HG03139 (cell line): ENCODE results near the gene PRR14.
A peak's percentile ranks its signal among the peaks of the same experiment; 100 is the strongest.

Experiments used
- ATAC-seq: cut with Tn5 transposase; IDR thresholded peaks from one replicate; pipeline ENCODE4 v1.9.1; 2021; ENCODE audit not compliant: unreplicated experiment

PRR14 gene

GRCh38 chr16:30658731-30659506 is 8.2 kb downstream of the PRR14 start:
- ATAC-seq = peak; percentile 17

DNA sequence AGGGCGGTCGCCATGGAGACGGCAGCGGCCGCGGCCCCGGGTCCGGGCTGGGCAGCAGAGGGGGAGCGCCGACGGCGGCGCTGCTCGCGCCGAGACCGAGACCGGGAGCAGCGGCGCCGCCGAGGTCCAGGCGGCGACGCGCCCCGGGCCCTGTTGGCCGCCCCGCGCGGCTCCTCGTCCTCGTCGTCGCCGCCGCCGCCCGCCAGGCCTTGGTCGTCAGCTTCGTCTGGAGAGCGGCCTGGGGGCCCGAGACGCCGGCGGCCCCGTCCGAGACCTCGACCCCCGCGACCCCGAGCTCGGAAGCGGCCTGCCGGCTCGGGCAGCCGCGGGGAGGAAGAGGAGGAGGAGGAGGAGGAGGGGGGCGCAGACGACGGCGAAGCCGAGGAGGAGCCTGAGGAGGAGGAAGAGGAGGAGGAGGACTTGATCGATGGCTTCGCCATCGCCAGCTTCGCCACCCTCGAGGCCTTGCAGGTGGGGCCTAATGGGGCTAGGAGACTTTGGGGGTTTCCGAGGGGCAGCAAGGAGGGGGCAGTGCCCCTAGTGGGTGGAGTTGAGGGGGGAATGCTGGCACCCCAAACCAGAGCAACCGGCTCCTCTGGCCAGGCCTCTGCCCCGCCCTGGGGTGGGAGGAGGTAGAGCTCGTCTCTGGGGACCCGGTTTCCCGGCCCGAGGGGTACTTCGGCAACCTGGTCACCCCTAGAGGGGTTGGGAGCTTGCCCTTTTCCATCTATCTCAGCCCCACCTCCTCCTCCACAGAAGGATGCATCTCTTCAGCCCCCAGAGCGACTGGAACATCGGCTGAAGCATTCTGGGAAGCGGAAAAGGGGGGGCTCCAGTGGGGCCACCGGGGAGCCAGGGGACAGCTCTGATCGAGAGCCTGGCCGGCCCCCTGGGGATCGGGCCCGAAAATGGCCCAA is 9.0 kb downstream of the PRR14 start:
- no peak for ATAC-seq

- no peak for ATAC-seq
These were observed 9.9 kb downstream of the PRR14 start for GRCh38 chr16:30660424-30661261.

DNA sequence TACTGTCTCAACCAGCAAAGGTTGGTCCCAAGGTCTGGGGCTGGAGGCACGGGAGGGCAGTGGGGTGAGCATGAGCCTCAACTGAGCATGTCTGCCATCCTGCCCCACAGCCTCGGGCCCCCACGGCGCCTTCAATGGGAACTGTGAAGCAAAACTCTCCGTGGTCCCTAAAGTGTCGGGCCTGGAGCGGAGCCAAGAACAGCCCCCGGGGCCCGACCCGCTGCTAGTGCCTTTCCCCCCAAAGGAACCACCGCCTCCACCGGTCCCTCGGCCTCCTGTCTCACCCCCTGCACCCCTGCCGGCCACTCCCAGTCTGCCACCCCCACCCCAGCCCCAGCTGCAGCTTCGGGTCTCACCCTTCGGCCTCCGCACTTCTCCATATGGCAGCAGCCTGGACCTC is 11.7 kb downstream of the PRR14 start:
- ATAC-seq = no peak

GRCh38 chr16:30663038-30663437 is 12.3 kb downstream of the PRR14 start:
- ATAC-seq = no peak

- ATAC-seq = no peak
These were observed 13.1 kb downstream of the PRR14 start for GRCh38 chr16:30663820-30664219.

- ATAC-seq = no peak
These were observed 13.9 kb downstream of the PRR14 start for GRCh38 chr16:30664616-30665109.

GRCh38 chr16:30665155-30665829 is 14.5 kb downstream of the PRR14 start:
- no peak for ATAC-seq

DNA sequence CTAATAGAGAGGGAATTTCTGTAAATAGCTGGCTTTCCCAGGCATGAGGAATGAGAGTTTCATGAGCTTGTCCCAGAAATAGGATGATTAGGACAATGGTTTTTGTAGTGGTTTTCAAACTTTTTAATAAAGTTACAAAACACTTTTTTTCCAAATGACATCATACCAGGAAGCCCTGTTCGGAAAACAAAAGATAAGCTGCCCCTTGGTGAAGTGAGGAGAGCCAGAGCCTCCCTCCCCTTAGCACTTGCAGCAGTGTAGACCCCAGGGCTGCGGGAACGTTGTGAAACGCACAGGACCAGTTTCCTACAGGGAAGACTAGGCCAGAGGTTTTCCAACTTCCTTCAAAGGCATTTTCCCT is 15.1 kb downstream of the PRR14 start:
- ATAC-seq = no peak

DNA sequence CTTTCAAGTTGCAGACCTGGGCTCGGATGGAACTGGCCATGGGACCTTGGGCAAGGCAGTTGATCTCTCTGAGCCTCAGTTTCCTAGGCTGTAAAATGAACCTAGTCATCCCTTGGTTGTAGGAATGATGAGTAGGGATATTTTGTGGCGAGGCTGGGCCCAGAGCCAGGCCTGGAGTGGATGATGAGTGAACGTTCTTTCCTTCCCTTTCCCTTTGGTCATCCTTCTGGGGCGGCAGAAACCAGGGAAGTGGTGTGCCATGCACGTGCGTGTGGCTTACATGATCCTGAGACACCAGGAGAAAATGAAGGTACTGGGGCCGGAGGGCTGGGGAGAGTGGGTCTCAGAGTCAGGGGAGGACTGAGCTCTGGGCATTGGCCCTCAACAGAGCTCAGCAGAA is 15.9 kb downstream of the PRR14 start:
- no peak for ATAC-seq

DNA sequence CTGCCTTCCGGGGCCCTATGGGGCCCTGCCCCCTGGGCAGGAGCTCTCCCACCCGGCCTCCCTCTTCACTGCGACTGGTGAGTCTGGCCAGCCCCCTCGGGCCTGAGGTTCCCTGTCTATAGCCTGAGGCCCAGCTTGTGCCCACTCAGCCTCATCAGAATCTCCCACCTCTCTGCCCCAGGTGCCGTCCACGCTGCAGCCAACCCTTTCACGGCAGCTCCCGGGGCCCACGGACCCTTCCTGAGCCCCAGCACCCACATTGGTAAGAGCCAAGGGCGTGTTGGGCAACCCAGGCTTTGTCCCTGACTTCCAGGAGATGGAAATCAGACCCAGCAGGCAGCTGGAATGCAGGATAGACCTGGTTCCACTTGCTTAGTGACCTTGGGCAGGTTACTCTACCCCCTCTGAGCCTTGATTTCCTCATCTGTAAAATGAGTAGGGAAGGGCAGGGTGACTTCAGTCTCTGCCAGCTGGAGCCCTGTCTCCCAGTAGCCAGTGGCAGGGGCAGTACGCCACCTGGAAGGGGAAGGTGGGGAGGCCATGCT is 16.7 kb downstream of the PRR14 start:
- ATAC-seq = no peak

- ATAC-seq = no peak
These were observed 17.6 kb downstream of the PRR14 start for GRCh38 chr16:30668393-30668792.

- no peak for ATAC-seq
These were observed 18.5 kb downstream of the PRR14 start for GRCh38 chr16:30669026-30669902.

GRCh38 chr16:30669903-30670824 is 19.4 kb downstream of the PRR14 start:
- no peak for ATAC-seq

- no peak for ATAC-seq
These were observed 24.4 kb downstream of the PRR14 start for GRCh38 chr16:30675143-30675542.

DNA sequence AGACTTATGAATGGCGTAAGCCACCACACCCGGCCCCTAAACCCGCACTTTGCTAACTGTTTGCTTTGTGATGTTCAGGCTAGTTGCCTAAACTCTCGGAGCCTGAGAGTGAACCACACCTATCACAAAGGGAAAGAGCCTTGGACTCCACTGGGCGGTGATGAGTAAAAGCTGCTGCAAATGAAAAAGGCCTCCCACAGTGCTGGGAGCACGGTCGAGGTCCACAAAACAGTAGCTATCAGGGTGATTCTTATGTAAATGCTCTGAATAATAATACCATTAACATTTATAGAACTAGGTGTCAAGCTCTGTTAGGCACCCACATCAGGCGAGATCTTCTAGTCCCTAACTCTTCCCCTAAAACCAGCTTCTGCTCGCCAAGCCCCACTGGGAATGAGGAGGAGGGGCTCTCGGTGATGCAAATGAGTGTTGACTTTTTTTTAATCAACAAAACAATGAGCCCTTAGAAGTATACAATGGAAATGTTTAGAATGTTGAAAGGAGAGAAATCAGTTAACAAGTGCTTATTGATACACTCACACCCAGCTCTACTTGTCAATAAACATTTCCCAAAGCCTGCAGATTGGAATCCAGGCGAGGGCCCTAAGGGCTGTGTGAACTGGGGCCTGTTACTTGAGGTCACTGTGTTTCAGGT is 27.3 kb downstream of the PRR14 start:
- ATAC-seq = no peak

DNA sequence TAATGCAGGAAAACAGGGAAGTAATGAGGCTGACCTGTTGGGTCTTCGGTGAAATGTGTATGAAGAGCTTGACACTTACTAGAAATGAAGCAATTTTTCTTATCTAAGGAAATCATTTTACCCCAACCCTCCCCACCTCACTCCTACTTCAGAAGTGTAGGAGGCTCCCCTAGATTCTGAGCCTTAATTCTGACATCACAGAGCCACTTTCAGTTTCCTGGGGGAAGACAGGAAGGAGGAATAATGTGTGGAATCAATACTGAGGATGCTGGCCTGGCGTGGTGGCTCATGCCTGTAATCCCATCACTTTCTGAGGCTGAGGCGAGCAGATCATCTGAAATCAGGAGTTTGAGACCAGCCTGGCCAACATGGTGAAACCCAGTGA is 27.8 kb downstream of the PRR14 start:
- no peak for ATAC-seq

DNA sequence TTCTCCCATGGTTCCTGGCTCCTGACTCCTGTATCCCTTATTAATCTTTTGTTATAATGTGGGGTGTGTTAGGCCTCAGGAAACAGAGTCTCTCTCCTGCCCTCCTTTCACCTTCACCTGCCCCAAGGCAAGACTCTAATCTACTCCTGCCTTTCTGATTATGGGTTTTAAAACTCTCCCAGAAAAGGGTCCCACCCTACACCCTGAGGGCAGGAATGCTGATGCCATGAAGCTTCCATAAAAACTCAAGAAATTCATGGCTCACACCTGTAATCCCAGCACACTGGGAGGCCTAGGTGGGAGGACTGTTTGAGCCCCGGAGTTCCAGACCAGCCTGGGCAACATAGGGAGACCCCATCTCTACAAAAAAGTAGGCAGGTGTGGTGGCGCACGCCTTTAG is 29.6 kb downstream of the PRR14 start:
- ATAC-seq = no peak
